NCI-H187 treated with DMSO at 0.1 percent for 48 hours (cell line): ENCODE data around the gene IFT74.
"Not testable (repeated sequence)": the region's sequence is repeated elsewhere in the genome, so short reads cannot be mapped to it uniquely, and the experiment has no call there.

ENCODE experiments used
- DNase-seq: peaks from one replicate; lab custom pipeline; 2025; lab: John Stamatoyannopoulos, UW

Gene IFT74

DNA sequence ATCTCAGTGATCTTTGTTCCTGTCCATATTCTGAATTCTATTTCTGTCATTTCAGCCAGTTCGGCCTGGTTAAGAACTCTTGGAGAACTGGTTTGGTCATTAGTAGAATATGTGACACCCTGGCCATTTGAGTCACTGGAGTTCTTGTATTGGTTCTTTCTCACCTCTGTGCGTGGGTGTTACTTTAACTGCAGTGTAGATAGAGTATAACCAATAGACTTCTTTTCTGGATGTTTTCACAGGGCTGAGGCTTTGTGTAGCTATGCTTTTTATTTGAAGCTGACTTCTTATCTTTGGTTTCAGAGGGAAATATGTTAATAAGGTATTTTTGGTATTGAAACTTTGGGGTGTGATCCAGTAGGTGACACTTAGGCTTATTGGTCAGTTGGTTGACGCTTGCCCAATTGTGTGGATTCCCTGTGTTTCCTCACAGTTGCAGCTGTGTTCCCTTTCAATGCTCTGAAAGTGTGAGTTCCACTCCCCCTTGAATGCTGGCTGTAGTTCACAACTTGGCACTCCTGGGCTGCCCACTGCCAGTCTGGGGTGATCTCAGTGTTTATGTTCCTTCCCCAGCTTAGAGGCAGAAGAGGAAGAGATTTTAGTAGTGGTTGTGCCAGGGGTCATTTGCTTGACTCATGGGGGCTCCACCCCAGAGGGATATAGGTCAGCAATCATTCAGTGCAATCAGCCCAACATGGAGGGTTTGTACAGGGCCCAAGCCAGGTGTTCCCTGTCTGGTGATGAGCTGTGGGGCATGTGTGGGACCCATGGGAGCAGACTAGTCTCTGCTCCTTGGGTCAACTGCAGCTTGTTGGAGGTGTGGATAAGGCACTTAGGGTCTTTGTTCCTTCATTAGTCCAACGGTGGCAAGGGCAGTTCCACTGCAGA is 117.9 kb downstream of the IFT74 start:
- DNase-seq: no peak

- no peak for DNase-seq
Observed at GRCh38 chr9:27078685-27079084, 122.5 kb downstream of the IFT74 start.

DNA sequence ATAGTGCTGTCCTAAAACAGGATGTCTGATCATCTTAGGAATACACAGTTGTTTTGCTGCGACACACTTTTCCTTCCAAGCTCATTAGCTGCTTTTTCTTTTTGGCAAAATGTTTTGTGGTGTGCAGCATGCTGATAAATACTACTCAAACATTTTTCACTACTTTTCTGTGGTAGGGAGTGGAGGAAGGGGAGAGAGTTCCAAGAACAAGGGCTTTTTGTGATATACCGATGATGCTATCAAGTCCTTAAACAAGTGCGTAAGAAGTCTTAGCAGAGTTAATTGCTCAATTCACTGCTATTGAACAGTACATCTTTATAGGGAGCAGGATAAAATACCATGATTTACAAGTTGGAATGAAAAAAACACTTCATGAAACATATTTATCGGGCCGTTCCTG is 129.2 kb downstream of the IFT74 start:
- DNase-seq: no peak

DNA sequence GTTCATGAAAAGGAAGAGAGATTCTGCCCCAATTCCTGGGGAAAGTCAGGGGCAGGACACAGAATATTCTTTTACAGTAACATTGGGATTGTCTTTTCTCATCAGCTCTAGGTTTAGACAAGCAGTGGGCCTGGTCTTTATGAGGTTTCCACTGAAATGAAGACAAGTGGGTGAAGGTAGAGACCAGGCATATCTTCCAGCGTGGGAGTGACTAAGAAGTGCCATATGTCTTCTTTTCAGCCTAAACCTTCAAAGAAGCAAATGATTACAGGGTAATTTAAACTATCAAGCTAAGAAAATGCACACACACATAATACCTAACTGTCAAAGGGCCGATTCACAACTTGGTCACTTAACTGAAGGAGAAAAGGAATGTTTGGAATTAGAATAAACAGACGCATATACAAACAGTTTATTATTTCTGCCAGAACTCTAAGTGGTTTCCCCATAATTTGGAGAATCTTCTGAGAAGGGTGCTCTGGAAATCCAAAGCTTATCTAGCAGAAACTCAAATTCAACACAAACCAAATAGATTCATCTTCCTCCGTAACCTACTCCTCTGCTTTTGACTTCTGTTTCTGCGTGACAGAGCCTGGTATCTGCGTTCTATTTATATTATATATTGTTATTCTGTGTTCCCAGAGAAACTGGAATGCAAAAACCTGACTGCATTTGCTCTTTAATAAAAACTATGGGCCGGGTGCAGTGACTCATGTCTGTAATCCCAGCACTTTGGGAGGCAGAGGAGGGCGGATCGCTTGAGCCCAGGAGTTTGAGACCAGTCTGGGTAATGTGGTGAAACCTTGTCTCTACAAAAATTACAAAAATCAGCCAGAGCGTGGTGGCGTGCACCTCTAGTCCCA is 130.8 kb downstream of the IFT74 start:
- no peak for DNase-seq

DNA sequence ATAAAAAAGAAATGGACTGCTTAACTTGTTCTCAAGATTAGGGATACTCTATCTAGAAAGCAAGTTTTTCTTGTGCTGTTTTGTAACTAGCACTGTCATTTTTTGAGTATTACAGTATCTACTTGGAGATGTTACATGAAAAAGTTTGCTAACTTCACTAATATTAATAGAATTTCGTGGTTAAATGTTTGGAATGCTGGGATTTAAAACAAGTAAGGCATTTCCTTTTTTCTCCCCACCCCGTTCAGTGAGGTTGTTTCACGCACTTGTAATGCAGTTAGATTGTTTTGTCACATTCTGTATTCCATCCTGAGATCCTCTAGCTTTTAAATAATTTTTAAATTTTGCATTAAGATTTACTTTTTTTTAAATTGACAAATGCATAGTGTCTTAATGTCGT is 132.8 kb downstream of the IFT74 start:
- DNase-seq: no peak

GRCh38 chr9:27089706-27090105 is 133.5 kb downstream of the IFT74 start:
- no peak for DNase-seq

DNA sequence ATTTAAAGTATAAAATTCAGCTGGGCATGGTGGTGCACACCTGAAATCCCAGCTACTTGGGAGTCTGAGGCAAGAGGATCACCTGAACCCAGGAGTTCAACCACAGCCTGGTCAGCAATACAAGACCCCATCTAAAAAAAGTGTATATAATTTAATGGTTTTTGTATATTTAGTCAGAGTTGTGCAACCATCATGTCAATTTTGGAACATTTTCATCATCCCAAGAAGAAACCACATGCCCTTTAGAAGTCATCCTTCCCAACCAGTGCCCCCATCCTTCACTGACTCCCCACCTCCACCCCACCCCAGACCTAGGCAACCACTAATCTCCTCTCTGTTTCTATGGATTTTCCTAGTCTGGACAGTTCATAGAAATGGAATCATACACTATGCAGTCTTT is 134.0 kb downstream of the IFT74 start:
- DNase-seq: no peak

GRCh38 chr9:27090711-27091110 is 134.5 kb downstream of the IFT74 start:
- DNase-seq: no peak

DNA sequence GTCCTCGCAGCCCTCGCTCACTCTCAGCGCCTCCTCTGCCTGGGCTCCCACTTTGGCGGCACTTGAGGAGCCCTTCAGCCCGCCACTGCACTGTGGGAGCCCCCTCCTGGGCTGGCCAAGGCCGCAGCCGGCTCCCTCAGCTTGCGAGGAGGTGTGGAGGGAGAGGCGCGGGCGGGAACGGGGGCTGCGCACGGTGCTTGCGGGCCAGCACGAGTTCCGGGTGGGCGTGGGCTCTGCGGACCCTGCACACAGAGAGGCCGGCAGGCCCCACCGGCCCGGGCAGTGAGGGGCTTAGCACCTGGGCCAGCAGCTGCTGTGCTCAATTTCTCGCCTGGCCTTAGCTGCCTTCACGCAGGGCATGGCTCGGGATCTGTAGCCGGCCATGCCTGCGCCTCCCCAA is 136.3 kb downstream of the IFT74 start:
- DNase-seq: not testable (repeated sequence)

DNA sequence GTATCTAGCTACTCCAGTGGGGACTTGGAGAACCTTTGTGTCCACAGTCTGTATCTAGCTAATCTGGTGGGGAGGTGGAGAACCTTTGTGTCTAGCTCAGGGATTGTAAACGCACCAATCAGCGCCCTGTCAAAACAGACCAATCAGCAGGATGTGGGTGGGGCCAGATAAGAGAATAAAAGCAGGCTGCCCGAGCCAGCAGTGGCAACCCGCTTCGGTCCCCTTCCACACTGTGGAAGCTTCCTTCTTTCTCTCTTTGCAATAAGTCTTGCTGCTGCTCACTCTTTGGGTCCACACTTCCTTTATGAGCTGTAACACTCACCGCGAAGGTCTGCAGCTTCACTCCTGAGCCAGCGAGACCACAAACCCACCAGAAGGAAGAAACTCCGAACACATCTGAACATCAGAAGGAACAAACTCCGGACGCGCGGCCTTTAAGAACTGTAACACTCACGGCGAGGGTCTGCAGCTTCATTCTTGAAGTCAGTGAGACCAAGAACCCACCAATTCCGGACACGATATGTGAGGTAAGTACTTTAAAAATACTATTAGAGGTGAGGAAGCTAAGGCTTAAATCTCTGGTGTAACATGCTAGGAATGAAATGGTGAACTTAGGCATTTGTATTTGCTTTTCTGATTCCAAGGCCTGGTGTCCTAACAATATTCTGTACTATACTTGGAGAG is 137.3 kb downstream of the IFT74 start:
- not testable (repeated sequence) for DNase-seq

DNA sequence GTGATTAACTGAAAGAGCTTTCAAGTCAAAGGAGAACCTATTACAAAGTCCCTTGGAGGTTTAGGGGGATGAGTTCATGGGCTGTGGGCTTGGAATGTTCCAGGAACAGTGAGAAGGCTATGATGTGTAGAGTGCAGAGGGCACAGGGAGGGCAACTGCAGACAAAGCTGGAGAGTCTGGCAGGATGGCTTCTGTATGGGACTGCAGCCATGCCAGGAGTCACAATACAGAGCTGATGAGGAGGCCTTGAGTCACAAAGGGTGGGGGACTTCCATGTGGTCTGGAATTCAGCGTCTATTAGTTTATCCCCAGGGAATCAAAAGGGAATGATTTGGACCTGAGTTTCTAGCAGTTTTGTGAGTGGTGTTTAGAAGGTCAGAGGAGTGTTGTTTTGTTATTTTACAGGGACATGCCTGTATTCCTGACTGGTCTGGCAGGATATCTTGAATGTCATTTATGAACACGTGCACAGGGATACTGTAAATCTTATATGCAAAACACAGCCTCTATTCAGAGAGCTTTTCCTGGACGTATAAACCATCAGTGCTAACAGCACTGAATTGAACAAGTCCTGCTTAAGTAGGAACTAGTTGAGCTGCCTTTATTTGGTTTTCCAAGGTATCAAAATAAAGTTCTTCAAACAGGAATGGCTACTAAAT is 138.6 kb downstream of the IFT74 start:
- DNase-seq: no peak

GRCh38 chr9:27107241-27107640 is 151.0 kb downstream of the IFT74 start:
- DNase-seq: no peak

DNA sequence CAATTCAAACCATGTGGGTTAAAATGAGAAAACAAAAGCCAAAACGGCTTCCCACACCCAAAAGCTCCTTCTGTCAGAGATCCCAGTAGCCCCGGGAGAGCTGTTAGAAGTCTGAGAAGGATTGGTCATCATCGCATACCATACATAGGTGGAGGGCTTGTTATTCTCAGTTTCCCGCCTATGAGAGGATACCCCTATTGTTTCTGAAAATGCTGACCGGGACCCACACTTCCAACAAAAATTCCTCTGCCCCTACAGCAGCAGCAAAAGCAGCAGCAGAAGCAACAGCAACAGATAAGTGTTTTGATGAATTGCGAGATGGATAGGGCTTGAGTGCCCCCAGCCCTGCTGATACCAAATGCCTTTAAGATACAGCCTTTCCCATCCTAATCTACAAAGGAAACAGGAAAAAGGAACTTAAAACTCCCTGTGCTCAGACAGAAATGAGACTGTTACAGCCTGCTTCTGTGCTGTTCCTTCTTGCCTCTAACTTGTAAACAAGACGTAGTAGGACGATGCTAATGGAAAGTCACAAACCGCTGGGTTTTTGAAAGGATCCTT is 152.8 kb downstream of the IFT74 start, which contains the start of gene TEK:
TEK (plus strand) TSS at position 245 of the 561 bp plus-strand sequence. CDS start 366 bp downstream, outside the sequence.
- DNase-seq: no peak

DNA sequence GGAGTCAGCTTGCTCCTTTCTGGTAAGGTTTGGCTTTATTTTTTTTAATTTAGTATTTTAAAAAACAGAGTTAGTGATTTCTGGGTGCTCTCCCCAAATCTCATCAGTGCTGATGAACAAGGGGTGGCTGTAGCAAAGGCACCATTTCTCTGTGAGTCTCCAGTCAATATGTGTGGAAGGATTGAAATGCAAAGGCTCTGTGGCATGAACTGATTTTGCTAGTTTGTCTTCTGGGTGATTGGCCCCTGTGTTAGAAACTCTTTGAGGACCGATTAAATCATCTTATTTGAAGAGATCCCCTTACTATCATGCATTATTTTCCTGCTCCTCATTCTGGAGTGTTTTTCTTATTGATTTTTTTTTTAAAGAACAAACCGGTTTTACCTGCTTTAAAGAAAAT is 153.4 kb downstream of the IFT74 start:
- no peak for DNase-seq

GRCh38 chr9:27110181-27110580 is 154.0 kb downstream of the IFT74 start:
- no peak for DNase-seq

GRCh38 chr9:27112235-27112634 is 156.0 kb downstream of the IFT74 start:
- DNase-seq: no peak
